Astrocyte (in vitro differentiated cells and primary cell): Measurements from ENCODE around the gene PBRM1. TPM values are rescaled to one million over a fixed set of nuclear protein-coding genes. Genes with fewer than 3 reads are reported as not detected.

Source experiments
- DNase-seq: peaks from one replicate; pipeline ENCODE4 v3.0.0-alpha.2; 2010; ENCODE audit warnings: low read depth
- FAIRE-seq: peaks from 2 replicates; lab custom pipeline; 2011; peaks lifted over from hg19 to GRCh38; lab: Jason Lieb, UNC
- H2AFZ ChIP-seq: 2 replicates; pipeline ENCODE4 v1.6.0; 2012; ENCODE audit warnings: low read depth, low read length, inconsistent platforms
- H3K27ac ChIP-seq: 2 replicates; pipeline ENCODE4 v1.5.1; 2011; ENCODE audit warnings: low read depth, low read length, inconsistent platforms
- H3K27me3 ChIP-seq: 2 replicates; pipeline ENCODE4 v1.6.0; 2011; ENCODE audit warnings: low read length, inconsistent platforms; ENCODE audit not compliant: insufficient read depth
- H3K36me3 ChIP-seq: 2 replicates; pipeline ENCODE4 v1.5.1; 2011; ENCODE audit warnings: low read length, inconsistent platforms; ENCODE audit not compliant: insufficient read depth
- H3K4me1 ChIP-seq: 2 replicates; pipeline ENCODE4 v1.5.1; 2011; ENCODE audit warnings: low read length, inconsistent platforms; ENCODE audit not compliant: insufficient read depth
- H3K4me2 ChIP-seq: 2 replicates; pipeline ENCODE4 v1.6.0; 2012; ENCODE audit warnings: low read length, inconsistent platforms
- H3K4me3 ChIP-seq: 2 replicates; pipeline ENCODE4 v1.5.1; 2011; ENCODE audit warnings: low read depth, mild to moderate bottlenecking, low read length, inconsistent platforms; ENCODE audit not compliant: insufficient read depth
- H3K79me2 ChIP-seq: 2 replicates; pipeline ENCODE4 v1.6.0; 2012; ENCODE audit warnings: mild to moderate bottlenecking, low read length, inconsistent platforms; ENCODE audit not compliant: insufficient read depth
- H3K9ac ChIP-seq: 2 replicates; pipeline ENCODE4 v1.6.0; 2012; ENCODE audit warnings: mild to moderate bottlenecking, low read length, inconsistent platforms
- H3K9me3 ChIP-seq: 2 replicates; pipeline ENCODE4 v1.5.1; 2012; ENCODE audit warnings: low read depth, mild to moderate bottlenecking, low read length, inconsistent platforms; ENCODE audit not compliant: insufficient read depth
- H4K20me1 ChIP-seq: 2 replicates; pipeline ENCODE4 v1.6.0; 2012; ENCODE audit warnings: low read length, inconsistent platforms; ENCODE audit not compliant: insufficient read depth
- H3K27ac Mint-ChIP-seq: one replicate; pipeline ENCODE4 v1.8.0; 2021; ENCODE audit warnings: mild to moderate bottlenecking, mixed read lengths; ENCODE audit not compliant: unreplicated experiment
- H3K27me3 Mint-ChIP-seq: one replicate; pipeline ENCODE4 v1.8.0; 2021; ENCODE audit warnings: low read depth, mixed read lengths; ENCODE audit not compliant: unreplicated experiment
- H3K36me3 Mint-ChIP-seq: one replicate; pipeline ENCODE4 v1.8.0; 2021; ENCODE audit warnings: low read depth, mixed read lengths; ENCODE audit not compliant: unreplicated experiment
- H3K4me1 Mint-ChIP-seq: one replicate; pipeline ENCODE4 v1.8.0; 2021; ENCODE audit warnings: low read depth, mixed read lengths; ENCODE audit not compliant: unreplicated experiment
- H3K4me3 Mint-ChIP-seq: one replicate; pipeline ENCODE4 v1.8.0; 2021; ENCODE audit warnings: mild to moderate bottlenecking, moderate library complexity, mixed read lengths; ENCODE audit not compliant: unreplicated experiment
- H3K9me3 Mint-ChIP-seq: one replicate; pipeline ENCODE4 v1.8.0; 2021; ENCODE audit warnings: mild to moderate bottlenecking, mixed read lengths; ENCODE audit not compliant: unreplicated experiment
- CTCF ChIP-seq: IDR thresholded peaks from 2 replicates; pipeline ENCODE4 v1.5.1; 2011; ENCODE audit warnings: low read depth, mild to moderate bottlenecking, inconsistent platforms, low read length, moderate library complexity; ENCODE audit not compliant: insufficient read depth
- EZH2 ChIP-seq: IDR thresholded peaks from 2 replicates; pipeline ENCODE4 v1.6.1; 2012; ENCODE audit warnings: mild to moderate bottlenecking, low read length, inconsistent platforms; ENCODE audit not compliant: insufficient read depth
- total RNA-seq: library from RNA; stranded (reverse); gene quantifications from 2 replicates; pipeline ENCODE4 v1.2.1, GENCODE V29; 2021

PBRM1 gene
- total RNA-seq, 1 donor from 2014 or later, result 54.5 TPM

- Histone ChIP-seq H3K27me3 (no peaks in the 10 kb centered on the region), H3K4me1 (peaks cover 6% of the 10 kb centered on the region), H2AFZ (no peak overlapping the region), H4K20me1 (no peaks in the 10 kb centered on the region), H3K36me3 (no peaks in the 10 kb centered on the region), H3K9ac (no peak overlapping the region), H3K9me3 (no peaks in the 10 kb centered on the region), H3K4me2 (no peak overlapping the region), H3K79me2 (no peaks in the 10 kb centered on the region), H3K27ac (no peak overlapping the region), H3K4me3 (no peak overlapping the region)
- Mint-ChIP-seq H3K9me3 (no peaks in the 10 kb centered on the region), H3K36me3 (no peaks in the 10 kb centered on the region), H3K27me3 (peaks cover 27% of the 10 kb centered on the region), H3K27ac (no peak overlapping the region), H3K4me3 (no peak overlapping the region), H3K4me1 (peaks cover 4% of the 10 kb centered on the region)
- no peak for TF ChIP-seq CTCF
- TF ChIP-seq EZH2, result no peak
- no peak for DNase-seq
- no peak for FAIRE-seq
Measured at GRCh38 chr3:52504977-52505376, 180.7 kb downstream of the PBRM1 start.

DNA sequence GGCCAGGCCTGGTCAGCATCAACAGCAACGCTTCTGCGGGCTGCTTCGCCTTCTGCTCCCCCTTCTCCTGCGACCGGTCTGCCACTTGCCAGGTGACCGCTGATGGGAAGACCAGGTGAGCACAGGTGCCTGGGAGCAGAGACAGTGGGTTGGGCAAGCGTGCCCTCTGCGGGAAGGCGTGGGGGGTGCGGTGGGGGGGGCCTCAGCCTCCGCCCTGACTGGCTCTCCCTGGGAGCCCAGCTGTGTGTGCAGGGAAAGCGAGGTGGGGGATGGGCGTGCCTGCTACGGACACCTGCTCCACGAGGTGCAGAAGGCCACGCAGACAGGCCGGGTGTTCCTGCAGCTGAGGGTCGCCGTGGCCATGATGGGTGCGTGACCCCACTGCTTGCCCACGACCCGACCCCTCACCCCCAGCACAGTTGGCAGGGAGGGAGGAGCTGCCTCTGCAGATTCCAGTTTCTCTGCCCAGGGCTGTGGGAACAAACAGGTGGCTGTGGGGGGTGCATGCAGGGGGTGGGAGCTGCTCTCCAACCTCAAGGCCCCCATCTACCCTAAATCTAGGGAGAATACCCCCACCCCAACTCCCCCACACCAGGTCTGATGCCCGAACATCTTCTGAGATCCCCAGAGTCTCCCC, 181.8 kb downstream of the PBRM1 start:
- peaks cover 21% of the 10 kb centered on the region for H3K27me3 Mint-ChIP-seq

More for the DNA sequence above, 181.8 kb downstream of the PBRM1 start:
- DNase-seq (no peak), FAIRE-seq (no peak)
- peaks cover 6% of the 10 kb centered on the region for H3K4me1 ChIP-seq
- no peak overlapping the region for H2AFZ ChIP-seq
- no peaks in the 10 kb centered on the region for H4K20me1 ChIP-seq
- no peak overlapping the region for H3K4me3 ChIP-seq
- no peak overlapping the region for H3K9ac ChIP-seq
- H3K9me3 Mint-ChIP-seq, result no peaks in the 10 kb centered on the region
- TF ChIP-seq EZH2 (no peak), CTCF (no peak)
- H3K36me3 Mint-ChIP-seq, result no peaks in the 10 kb centered on the region
- no peak overlapping the region for H3K4me3 Mint-ChIP-seq
- H3K9me3 ChIP-seq, result no peaks in the 10 kb centered on the region
- H3K27me3 ChIP-seq, result no peaks in the 10 kb centered on the region
- H3K27ac ChIP-seq, result no peak overlapping the region
- no peak overlapping the region for H3K27ac Mint-ChIP-seq
- H3K36me3 ChIP-seq, result no peaks in the 10 kb centered on the region
- peaks cover 4% of the 10 kb centered on the region for H3K4me1 Mint-ChIP-seq
- H3K79me2 ChIP-seq, result no peaks in the 10 kb centered on the region
- H3K4me2 ChIP-seq, result no peak overlapping the region
